Activated CD4-positive, alpha-beta T cell treated with anti-CD3 and anti-CD28 coated beads, Interleukin-2, amount 10 ng/mL, durations not matched to agents 7 days and 5 days (primary cell): Measurements from ENCODE around the gene SORCS2. TPM values are rescaled to one million over a fixed set of nuclear protein-coding genes. Genes with fewer than 3 reads are reported as not detected.

Experiments used
- CTCF ChIA-PET: fragments of 350-600 bp; sonication (Branson Sonifier 250); formaldehyde crosslinking; loops from one replicate; lab custom pipeline; 2021; ENCODE audit warnings: antibody characterized with exemption; lab: Charles Lee
- POLR2A ChIA-PET: fragments of 350-600 bp; sonication (Branson Sonifier 250); formaldehyde crosslinking; loops from one replicate; lab custom pipeline; 2021; ENCODE audit warnings: antibody characterized with exemption; lab: Charles Lee
- DNase-seq: peaks from one replicate; pipeline ENCODE4 v3.0.0-alpha.2; 2020
- H3K27ac Mint-ChIP-seq: one replicate; pipeline ENCODE4 v1.8.0; 2021; ENCODE audit warnings: mild to moderate bottlenecking, moderate library complexity, mixed read lengths
- H3K27me3 Mint-ChIP-seq: one replicate; pipeline ENCODE4 v1.8.0; 2021; ENCODE audit warnings: mixed read lengths
- H3K36me3 Mint-ChIP-seq: one replicate; pipeline ENCODE4 v1.8.0; 2021; ENCODE audit warnings: low read depth, mixed read lengths
- H3K4me1 Mint-ChIP-seq: one replicate; pipeline ENCODE4 v1.8.0; 2021; ENCODE audit warnings: mixed read lengths
- H3K4me3 Mint-ChIP-seq: one replicate; pipeline ENCODE4 v1.8.0; 2021; ENCODE audit warnings: mild to moderate bottlenecking, moderate library complexity, mixed read lengths
- H3K9me3 Mint-ChIP-seq: one replicate; pipeline ENCODE4 v1.8.0; 2021; ENCODE audit warnings: mixed read lengths
- total RNA-seq, 2 experiments: library from RNA; stranded (reverse); gene quantifications; one replicate each; pipeline ENCODE4 v1.2.3, GENCODE V29; 2021

SORCS2 gene
- total RNA-seq, 2 experiments from 2014 or later: not detected

- Mint-ChIP-seq H3K4me3 (no peak overlapping the region), H3K27me3 (peaks cover 5% of the 10 kb centered on the region), H3K4me1 (peaks cover 9% of the 10 kb centered on the region), H3K9me3 (no peaks in the 10 kb centered on the region), H3K27ac (no peak overlapping the region), H3K36me3 (no peaks in the 10 kb centered on the region)
- POLR2A ChIA-PET: no interaction called here
- no peak for DNase-seq
- CTCF ChIA-PET: no interaction called here
Measured at GRCh38 chr4:7165874-7166201, 26.5 kb upstream of the SORCS2 start.

GRCh38 chr4:7166237-7166636 lies 26.1 kb upstream of the SORCS2 start:
- peaks cover 8% of the 10 kb centered on the region for H3K27me3 Mint-ChIP-seq

GRCh38 chr4:7166981-7167700 lies 25.2 kb upstream of the SORCS2 start:
- ChIA-PET CTCF (no interaction called here), POLR2A (no interaction called here)
- Mint-ChIP-seq H3K27me3 (peaks cover 8% of the 10 kb centered on the region), H3K9me3 (no peaks in the 10 kb centered on the region), H3K4me3 (no peak overlapping the region), H3K36me3 (no peaks in the 10 kb centered on the region), H3K27ac (no peak overlapping the region), H3K4me1 (peaks cover 9% of the 10 kb centered on the region)
- no peak for DNase-seq

More at GRCh38 chr4:7166237-7166636, 26.1 kb upstream of the SORCS2 start:
- Mint-ChIP-seq H3K9me3 (no peaks in the 10 kb centered on the region), H3K4me3 (no peak overlapping the region), H3K27ac (no peak overlapping the region), H3K36me3 (no peaks in the 10 kb centered on the region), H3K4me1 (peaks cover 9% of the 10 kb centered on the region)
- ChIA-PET POLR2A (no interaction called here), CTCF (no interaction called here)
- DNase-seq: no peak

- no peaks in the 10 kb centered on the region for H3K36me3 Mint-ChIP-seq
- no peaks in the 10 kb centered on the region for H3K9me3 Mint-ChIP-seq
- H3K27me3 Mint-ChIP-seq: peaks cover 8% of the 10 kb centered on the region
- H3K4me1 Mint-ChIP-seq: peaks cover 9% of the 10 kb centered on the region
- CTCF ChIA-PET: no interaction called here
- DNase-seq: no peak
- no peak overlapping the region for H3K4me3 Mint-ChIP-seq
- H3K27ac Mint-ChIP-seq: no peak overlapping the region
- POLR2A ChIA-PET: no interaction called here
Measured at GRCh38 chr4:7167706-7168105, 24.6 kb upstream of the SORCS2 start.

- Mint-ChIP-seq H3K27me3 (peaks cover 8% of the 10 kb centered on the region), H3K4me1 (peaks cover 9% of the 10 kb centered on the region), H3K36me3 (no peaks in the 10 kb centered on the region), H3K27ac (no peak overlapping the region), H3K9me3 (no peaks in the 10 kb centered on the region), H3K4me3 (no peak overlapping the region)
- DNase-seq: no peak
- POLR2A ChIA-PET: no interaction called here
- CTCF ChIA-PET: no interaction called here
Measured at GRCh38 chr4:7168106-7168505, 24.2 kb upstream of the SORCS2 start.

- DNase-seq: no peak
- H3K4me1 Mint-ChIP-seq: peaks cover 9% of the 10 kb centered on the region
- no peak overlapping the region for H3K27ac Mint-ChIP-seq
- peak overlapping the region; percentile 1 for H3K4me3 Mint-ChIP-seq
- CTCF ChIA-PET: no interaction called here
- no peaks in the 10 kb centered on the region for H3K9me3 Mint-ChIP-seq
- POLR2A ChIA-PET: no interaction called here
- H3K27me3 Mint-ChIP-seq: peaks cover 10% of the 10 kb centered on the region
- H3K36me3 Mint-ChIP-seq: no peaks in the 10 kb centered on the region
Measured at GRCh38 chr4:7169134-7169533, 23.2 kb upstream of the SORCS2 start.

GRCh38 chr4:7170012-7170411 lies 22.3 kb upstream of the SORCS2 start:
- DNase-seq: no peak
- no peaks in the 10 kb centered on the region for H3K36me3 Mint-ChIP-seq
- peaks cover 11% of the 10 kb centered on the region for H3K27me3 Mint-ChIP-seq
- ChIA-PET POLR2A (no interaction called here), CTCF (no interaction called here)
- no peaks in the 10 kb centered on the region for H3K9me3 Mint-ChIP-seq
- peaks cover 9% of the 10 kb centered on the region for H3K4me1 Mint-ChIP-seq
- no peak overlapping the region for H3K4me3 Mint-ChIP-seq
- no peak overlapping the region for H3K27ac Mint-ChIP-seq

GRCh38 chr4:7171191-7171900 lies 21.0 kb upstream of the SORCS2 start:
- Mint-ChIP-seq H3K9me3 (no peaks in the 10 kb centered on the region), H3K4me1 (peaks cover 9% of the 10 kb centered on the region), H3K27ac (no peak overlapping the region), H3K27me3 (peaks cover 14% of the 10 kb centered on the region), H3K4me3 (no peak overlapping the region), H3K36me3 (no peaks in the 10 kb centered on the region)
- ChIA-PET CTCF (no interaction called here), POLR2A (no interaction called here)
- no peak for DNase-seq

- Mint-ChIP-seq H3K27me3 (peaks cover 21% of the 10 kb centered on the region), H3K36me3 (no peaks in the 10 kb centered on the region), H3K4me3 (no peak overlapping the region), H3K4me1 (peaks cover 9% of the 10 kb centered on the region), H3K9me3 (no peaks in the 10 kb centered on the region), H3K27ac (no peak overlapping the region)
- POLR2A ChIA-PET: no interaction called here
- DNase-seq: no peak
- CTCF ChIA-PET: interaction anchor here (1.1 kb wide), 1 partner anchor 10 kb away, joined by 3 read pairs; no protein-coding TSS in a partner anchor
Measured at GRCh38 chr4:7172508-7172907, 19.8 kb upstream of the SORCS2 start.

GRCh38 chr4:7172946-7173345 lies 19.4 kb upstream of the SORCS2 start:
- DNase-seq: no peak
- H3K36me3 Mint-ChIP-seq: no peaks in the 10 kb centered on the region
- H3K27me3 Mint-ChIP-seq: peaks cover 24% of the 10 kb centered on the region
- H3K9me3 Mint-ChIP-seq: no peaks in the 10 kb centered on the region
- peaks cover 9% of the 10 kb centered on the region for H3K4me1 Mint-ChIP-seq
- ChIA-PET CTCF (interaction anchor here (1.1 kb wide), 1 partner anchor 10 kb away, joined by 3 read pairs; no protein-coding TSS in a partner anchor), POLR2A (no interaction called here)
- H3K4me3 Mint-ChIP-seq: no peak overlapping the region
- no peak overlapping the region for H3K27ac Mint-ChIP-seq

GRCh38 chr4:7173841-7174449 lies 18.4 kb upstream of the SORCS2 start:
- peaks cover 6% of the 10 kb centered on the region for H3K4me1 Mint-ChIP-seq
- H3K27ac Mint-ChIP-seq: no peak overlapping the region
- ChIA-PET POLR2A (no interaction called here), CTCF (no interaction called here)
- peaks cover 24% of the 10 kb centered on the region for H3K27me3 Mint-ChIP-seq
- H3K9me3 Mint-ChIP-seq: no peaks in the 10 kb centered on the region
- no peak overlapping the region for H3K4me3 Mint-ChIP-seq
- DNase-seq: no peak
- no peaks in the 10 kb centered on the region for H3K36me3 Mint-ChIP-seq

GRCh38 chr4:7179158-7179557 lies 13.2 kb upstream of the SORCS2 start:
- peaks cover 21% of the 10 kb centered on the region for H3K27me3 Mint-ChIP-seq
- POLR2A ChIA-PET: no interaction called here
- CTCF ChIA-PET: no interaction called here
- H3K4me1 Mint-ChIP-seq: peaks cover 12% of the 10 kb centered on the region
- H3K9me3 Mint-ChIP-seq: peaks cover 11% of the 10 kb centered on the region
- no peak for DNase-seq
- no peaks in the 10 kb centered on the region for H3K36me3 Mint-ChIP-seq
- no peak overlapping the region for H3K27ac Mint-ChIP-seq
- no peak overlapping the region for H3K4me3 Mint-ChIP-seq

- Mint-ChIP-seq H3K36me3 (no peaks in the 10 kb centered on the region), H3K27me3 (peaks cover 20% of the 10 kb centered on the region), H3K27ac (no peak overlapping the region), H3K4me3 (no peak overlapping the region), H3K9me3 (peaks cover 11% of the 10 kb centered on the region), H3K4me1 (peaks cover 12% of the 10 kb centered on the region)
- ChIA-PET CTCF (no interaction called here), POLR2A (no interaction called here)
- no peak for DNase-seq
Measured at GRCh38 chr4:7180938-7181337, 11.4 kb upstream of the SORCS2 start.
